ENCODE measurements around the gene NDUFA3. TPM values are rescaled to one million over a fixed set of nuclear protein-coding genes. Genes with fewer than 3 reads are reported as not detected.

NDUFA3 gene
- total RNA-seq, 4 donors from 2014 or later, result 20.9 to 29.5 (median 25.4) TPM

Other genes starting within 250 kb of the NDUFA3 start
- 10 to 100 TPM in 1 of 4 donors, 1 to 10 TPM in 3; 4.1 to 30.7 (median 7.8) TPM for gene MYADM, start 235.0 kb upstream of the NDUFA3 start, total RNA-seq
- not detected for gene PRKCG, start 220.7 kb upstream of the NDUFA3 start, total RNA-seq
- gene CACNG7, start 193.6 kb upstream of the NDUFA3 start, total RNA-seq, result not detected
- not detected for gene CACNG8, start 139.9 kb upstream of the NDUFA3 start, total RNA-seq
- gene CACNG6, start 111.2 kb upstream of the NDUFA3 start, total RNA-seq, result 1 to 10 TPM in 1 of 4 donors, not detected in 3; 1.4 TPM
- gene VSTM1, start 39.0 kb upstream of the NDUFA3 start, total RNA-seq, result not detected
- not detected for gene TARM1, start 21.5 kb upstream of the NDUFA3 start, total RNA-seq
- gene OSCAR, start 2.1 kb upstream of the NDUFA3 start, total RNA-seq, result 1 to 10 TPM in 2 of 4 donors, under 1 TPM in 1, not detected in 1; 0.70 to 1.6 (median 1.3) TPM
- 1 to 10 TPM; 6.1 to 9.0 (median 7.4) TPM for gene TFPT, start 12.8 kb downstream of the NDUFA3 start, total RNA-seq
- gene PRPF31, start 12.9 kb downstream of the NDUFA3 start, total RNA-seq, result 10 to 100 TPM; 41.8 to 49.2 (median 43.2) TPM
- gene CNOT3, start 34.9 kb downstream of the NDUFA3 start, total RNA-seq, result 10 to 100 TPM; 18.0 to 27.9 (median 18.7) TPM
- 1 to 10 TPM; 1.7 to 4.7 (median 4.3) TPM for gene LENG1, start 56.9 kb downstream of the NDUFA3 start, total RNA-seq
- gene TMC4, start 70.3 kb downstream of the NDUFA3 start, total RNA-seq, result 10 to 100 TPM in 3 of 4 donors, 1 to 10 TPM in 1; 4.0 to 45.6 (median 17.5) TPM
- 10 to 100 TPM; 32.2 to 56.2 (median 40.8) TPM for gene MBOAT7, start 86.7 kb downstream of the NDUFA3 start, total RNA-seq
- 10 to 100 TPM; 56.1 to 70.9 (median 64.4) TPM for gene TSEN34, start 88.5 kb downstream of the NDUFA3 start, total RNA-seq
- 1,000 to 10,000 TPM; 1,466 to 2,803 (median 2,105) TPM for gene RPS9, start 98.0 kb downstream of the NDUFA3 start, total RNA-seq
- gene LILRB3, start 120.2 kb downstream of the NDUFA3 start, total RNA-seq, result 10 to 100 TPM in 1 of 4 donors, 1 to 10 TPM in 2, not detected in 1; 7.8 to 18.8 (median 8.3) TPM
- gene LILRA6, start 139.9 kb downstream of the NDUFA3 start, total RNA-seq, result 1 to 10 TPM in 1 of 4 donors, under 1 TPM in 2, not detected in 1; 0.53 to 1.7 (median 0.95) TPM
- 1 to 10 TPM in 3 of 4 donors, not detected in 1; 1.4 to 9.3 (median 5.8) TPM for gene LILRB5, start 154.4 kb downstream of the NDUFA3 start, total RNA-seq
- 1 to 10 TPM in 2 of 4 donors, under 1 TPM in 1, not detected in 1; 0.40 to 1.9 (median 1.0) TPM for gene LILRB2, start 178.3 kb downstream of the NDUFA3 start, total RNA-seq
- 1 to 10 TPM in 1 of 4 donors, under 1 TPM in 2, not detected in 1; 0.38 to 1.4 (median 0.70) TPM for gene LILRA5, start 210.3 kb downstream of the NDUFA3 start, total RNA-seq
- under 1 TPM in 1 of 4 donors, not detected in 3; 0.19 TPM for gene LILRA4, start 236.3 kb downstream of the NDUFA3 start, total RNA-seq

All from esophagus squamous epithelium (tissue), 4 donors.